Lower leg skin (tissue), 3 donors: ENCODE data around the gene GAGE12F.
"Not testable (repeated sequence)": the region's sequence is repeated elsewhere in the genome, so short reads cannot be mapped to it uniquely, and the experiment has no call there.

ENCODE experiments used
- CTCF ChIP-seq, 3 donors: fragments of 450-650 bp; IDR thresholded peaks; one replicate each; pipeline ENCODE4 v1.5.1; 2016; ENCODE audit warnings: antibody characterized with exemption in 3 of 3, mild to moderate bottlenecking in 3 of 3, moderate library complexity in 2 of 3
- POLR2A ChIP-seq, 2 donors: fragments of 450-650 bp; IDR thresholded peaks; one replicate each; pipeline ENCODE4 v1.6.1; 2016 to 2017; ENCODE audit warnings: antibody characterized with exemption in 2 of 2, mild to moderate bottlenecking in 1 of 2, moderate library complexity in 1 of 2

GRCh38 chrX:49598720-49599119 lies 38.1 kb downstream of the GAGE12F start, which contains the start of gene GAGE1:
- not testable (repeated sequence) for TF ChIP-seq POLR2A, CTCF (IDR thresholded peaks at IDR 0.05)
